ENCODE results near the gene KBTBD8.

Gene KBTBD8

GRCh38 chr3:66958067-66958466 lies 40.0 kb upstream of the KBTBD8 start:
- no peak overlapping the region for H3K4me3 ChIP-seq (ENCODE audit: low read depth in 1 of 2, low read length in 2 of 2)
- no peaks in the 10 kb centered on the region for H3K9me3 ChIP-seq (ENCODE audit: insufficient read depth, low read length, severe bottlenecking)
- H3K4me1 ChIP-seq (ENCODE audit: insufficient read depth, low read length) = no peaks in the 10 kb centered on the region
- no peaks in the 10 kb centered on the region for H4K20me1 ChIP-seq (ENCODE audit: insufficient read depth, low read length)
- TF ChIP-seq, protein P1, sequence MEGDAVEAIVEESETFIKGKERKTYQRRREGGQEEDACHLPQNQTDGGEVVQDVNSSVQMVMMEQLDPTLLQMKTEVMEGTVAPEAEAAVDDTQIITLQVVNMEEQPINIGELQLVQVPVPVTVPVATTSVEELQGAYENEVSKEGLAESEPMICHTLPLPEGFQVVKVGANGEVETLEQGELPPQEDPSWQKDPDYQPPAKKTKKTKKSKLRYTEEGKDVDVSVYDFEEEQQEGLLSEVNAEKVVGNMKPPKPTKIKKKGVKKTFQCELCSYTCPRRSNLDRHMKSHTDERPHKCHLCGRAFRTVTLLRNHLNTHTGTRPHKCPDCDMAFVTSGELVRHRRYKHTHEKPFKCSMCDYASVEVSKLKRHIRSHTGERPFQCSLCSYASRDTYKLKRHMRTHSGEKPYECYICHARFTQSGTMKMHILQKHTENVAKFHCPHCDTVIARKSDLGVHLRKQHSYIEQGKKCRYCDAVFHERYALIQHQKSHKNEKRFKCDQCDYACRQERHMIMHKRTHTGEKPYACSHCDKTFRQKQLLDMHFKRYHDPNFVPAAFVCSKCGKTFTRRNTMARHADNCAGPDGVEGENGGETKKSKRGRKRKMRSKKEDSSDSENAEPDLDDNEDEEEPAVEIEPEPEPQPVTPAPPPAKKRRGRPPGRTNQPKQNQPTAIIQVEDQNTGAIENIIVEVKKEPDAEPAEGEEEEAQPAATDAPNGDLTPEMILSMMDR (IDR thresholded peaks at IDR 0.05; ENCODE audit: borderline replicate concordance, extremely low read depth, low read length, poor library complexity, severe bottlenecking) = no peak
- TF ChIP-seq EZH2 (IDR thresholded peaks at IDR 0.05; ENCODE audit: borderline replicate concordance, low read depth, low read length, severe bottlenecking) = no peak
- H3K36me3 ChIP-seq (ENCODE audit: insufficient read depth, low read length) = no peaks in the 10 kb centered on the region
- no peak overlapping the region for H3K4me2 ChIP-seq (ENCODE audit: insufficient read depth, low read length)
- H2AFZ ChIP-seq (ENCODE audit: low read depth, low read length) = no peak overlapping the region
- no peak overlapping the region for H3K27ac ChIP-seq (ENCODE audit: low read length)
- ATAC-seq (ENCODE audit: insufficient read depth, low read depth) (no peak), DNase-seq (no peak)
- no peaks in the 10 kb centered on the region for H3K27me3 ChIP-seq (ENCODE audit: insufficient read depth, low read length, poor library complexity)
- H3K9ac ChIP-seq (ENCODE audit: low read depth, low read length) = no peak overlapping the region
- no peaks in the 10 kb centered on the region for H3K79me2 ChIP-seq (ENCODE audit: insufficient read depth, low read length)

GRCh38 chr3:66962664-66963063 lies 35.4 kb upstream of the KBTBD8 start:
- Histone ChIP-seq H4K20me1 (ENCODE audit: insufficient read depth, low read length) (no peaks in the 10 kb centered on the region), H3K9me3 (ENCODE audit: insufficient read depth, low read length, severe bottlenecking) (no peaks in the 10 kb centered on the region), H3K4me1 (ENCODE audit: insufficient read depth, low read length) (no peaks in the 10 kb centered on the region), H3K4me2 (ENCODE audit: insufficient read depth, low read length) (no peak overlapping the region), H3K9ac (ENCODE audit: low read depth, low read length) (no peak overlapping the region), H3K27me3 (ENCODE audit: insufficient read depth, low read length, poor library complexity) (peaks cover under 1% of the 10 kb centered on the region), H3K79me2 (ENCODE audit: insufficient read depth, low read length) (no peaks in the 10 kb centered on the region), H3K36me3 (ENCODE audit: insufficient read depth, low read length) (no peaks in the 10 kb centered on the region), H2AFZ (ENCODE audit: low read depth, low read length) (no peak overlapping the region), H3K27ac (ENCODE audit: low read length) (no peak overlapping the region), H3K4me3 (ENCODE audit: low read depth in 1 of 2, low read length in 2 of 2) (no peak overlapping the region)
- TF ChIP-seq EZH2 (IDR thresholded peaks at IDR 0.05; ENCODE audit: borderline replicate concordance, low read depth, low read length, severe bottlenecking) = no peak
- TF ChIP-seq, protein P1 (IDR thresholded peaks at IDR 0.05; ENCODE audit: borderline replicate concordance, extremely low read depth, low read length, poor library complexity, severe bottlenecking) = no peak
- ATAC-seq (ENCODE audit: insufficient read depth, low read depth) = no peak
- no peak for DNase-seq

DNA sequence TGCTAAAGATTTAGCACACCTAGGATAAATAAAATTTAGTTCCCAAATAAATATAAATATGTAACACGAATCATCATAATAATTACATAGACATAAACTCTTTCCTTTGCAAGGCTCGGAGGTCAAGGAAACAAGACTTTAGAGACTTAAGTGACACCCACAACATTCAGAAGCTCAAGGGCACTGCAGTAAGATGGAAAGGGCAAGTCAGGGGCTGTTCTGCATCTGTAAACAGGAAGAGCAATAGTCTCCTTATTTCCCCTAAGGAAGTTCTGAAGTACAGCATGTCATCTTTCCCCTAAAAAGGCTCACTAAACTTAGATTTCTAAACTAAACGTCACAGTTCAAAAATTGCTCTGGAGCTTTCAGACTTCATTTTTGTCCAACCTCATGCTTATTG lies 26.9 kb upstream of the KBTBD8 start:
- H3K9me3 ChIP-seq (ENCODE audit: insufficient read depth, low read length, severe bottlenecking) = no peaks in the 10 kb centered on the region
- H3K27me3 ChIP-seq (ENCODE audit: insufficient read depth, low read length, poor library complexity) = peaks cover 7% of the 10 kb centered on the region
- H2AFZ ChIP-seq (ENCODE audit: low read depth, low read length) = peak overlapping the region; percentile 72; the same call in 1 of the 2 replicates
- H3K36me3 ChIP-seq (ENCODE audit: insufficient read depth, low read length) = no peaks in the 10 kb centered on the region
- H3K79me2 ChIP-seq (ENCODE audit: insufficient read depth, low read length) = no peaks in the 10 kb centered on the region
- H4K20me1 ChIP-seq (ENCODE audit: insufficient read depth, low read length) = no peaks in the 10 kb centered on the region
- H3K9ac ChIP-seq (ENCODE audit: low read depth, low read length) = peak overlapping the region; percentile 34; the same call in 1 of the 2 replicates
- no peak overlapping the region for H3K27ac ChIP-seq (ENCODE audit: low read length)
- peaks cover 16% of the 10 kb centered on the region; the same call in 1 of the 2 replicates for H3K4me1 ChIP-seq (ENCODE audit: insufficient read depth, low read length)
- ATAC-seq (ENCODE audit: insufficient read depth, low read depth) = no peak
- TF ChIP-seq EZH2 (IDR thresholded peaks at IDR 0.05; ENCODE audit: borderline replicate concordance, low read depth, low read length, severe bottlenecking) = no peak
- TF ChIP-seq, protein P1 (IDR thresholded peaks at IDR 0.05; ENCODE audit: borderline replicate concordance, extremely low read depth, low read length, poor library complexity, severe bottlenecking) = no peak
- no peak for DNase-seq
- H3K4me3 ChIP-seq (ENCODE audit: low read depth in 1 of 2, low read length in 2 of 2) = no peak overlapping the region; a peak in 1 of 4 replicates
- H3K4me2 ChIP-seq (ENCODE audit: insufficient read depth, low read length) = peak overlapping the region; percentile 58; the same call in 1 of the 2 replicates
